HepG2 (cell line): ENCODE results near the gene NDOR1. TPM values are rescaled to one million over a fixed set of nuclear protein-coding genes. Genes with fewer than 3 reads are reported as not detected.
A peak's percentile ranks its signal among the peaks of the same experiment; 100 is the strongest.

ENCODE experiments used
- ATF7-NPFF ChIP-seq: sonication (generic); formaldehyde crosslinking; IDR thresholded peaks from 2 replicates; pipeline ENCODE4 v1.8.1; 2023; ENCODE audit warnings: mild to moderate bottlenecking, low read depth, missing genetic modification reagents, moderate library complexity
- DDIT3 ChIP-seq: sonication (generic); formaldehyde crosslinking; IDR thresholded peaks from 2 replicates; pipeline ENCODE4 v1.4.0; 2020; ENCODE audit warnings: mild to moderate bottlenecking, missing genetic modification reagents
- KMT2A ChIP-seq: sonication (generic); formaldehyde crosslinking; IDR thresholded peaks from 2 replicates; pipeline ENCODE4 v1.4.0; 2020; ENCODE audit warnings: missing genetic modification reagents
- SOX6 ChIP-seq, 2 experiments: fragments of 450-650 bp in 1 of 2; sonication (generic) in 1 of 2; formaldehyde crosslinking in 1 of 2; IDR thresholded peaks; 2 replicates each; pipeline versions ENCODE4 v1.4.0 to v1.6.1; 2017 to 2020; ENCODE audit warnings: antibody characterized with exemption in 1 of 2, mild to moderate bottlenecking in 1 of 2, missing genetic modification reagents in 1 of 2
- ZNF333 ChIP-seq: sonication (generic); formaldehyde crosslinking; IDR thresholded peaks from 2 replicates; pipeline ENCODE4 v1.4.0; 2020; ENCODE audit warnings: mild to moderate bottlenecking, missing genetic modification reagents, borderline replicate concordance
- ZNF564 ChIP-seq: sonication (generic); formaldehyde crosslinking; IDR thresholded peaks from 2 replicates; pipeline ENCODE4 v1.8.1; 2023; ENCODE audit warnings: mild to moderate bottlenecking, missing genetic modification reagents
- polyA plus RNA-seq, 8 experiments: library from polyadenylated mRNA; depleted of rRNA in 3 of 8; stranded (reverse) in 7 of 8; unstranded in 1 of 8; fragments of >200 nt; fragmentation: Illumina TruSeq in 4 of 8; extraction: Trizol in 4 of 8; gene quantifications; 2 replicates each; pipeline versions ENCODE4 v1.2.1 to v1.2.3, GENCODE V29; 2011 to 2016; ENCODE audit warnings: low read depth in 4 of 8, missing spikeins in 1 of 8, mixed read lengths in 1 of 8; ENCODE audit not compliant: insufficient read depth in 1 of 8
- total RNA-seq, 5 experiments: library from RNA; depleted of rRNA; stranded (reverse); fragments of >200 nt; fragmentation: Illumina TruSeq; extraction: Trizol; gene quantifications; 2 replicates each; pipeline ENCODE4 v1.2.3, GENCODE V29; 2016; ENCODE audit warnings: low read depth in 1 of 5
- TF ChIP-seq, protein P1 (sequence below): sonication (generic); formaldehyde crosslinking; IDR thresholded peaks from 2 replicates; pipeline ENCODE4 v1.4.0; 2020; ENCODE audit warnings: missing genetic modification reagents, borderline replicate concordance
- TF ChIP-seq, protein P2 (sequence below): sonication (generic); formaldehyde crosslinking; IDR thresholded peaks from 2 replicates; pipeline ENCODE4 v1.4.0; 2020; ENCODE audit warnings: missing genetic modification reagents, mild to moderate bottlenecking, borderline replicate concordance
- TF ChIP-seq, protein P3 (sequence below): sonication (generic); formaldehyde crosslinking; IDR thresholded peaks from 2 replicates; pipeline ENCODE4 v1.4.0; 2020; ENCODE audit warnings: missing genetic modification reagents, borderline replicate concordance
- TF ChIP-seq, protein P4 (sequence below): sonication (generic); formaldehyde crosslinking; conservative IDR thresholded peaks from 2 replicates; pipeline ENCODE4 v1.4.0; 2020; ENCODE audit warnings: mild to moderate bottlenecking, missing genetic modification reagents, moderate library complexity
- TF ChIP-seq, protein P5 (sequence below): sonication (generic); formaldehyde crosslinking; conservative IDR thresholded peaks from 2 replicates; pipeline ENCODE4 v1.8.0; 2022; ENCODE audit warnings: mild to moderate bottlenecking, moderate library complexity, missing genetic modification reagents

Gene NDOR1
- total and polyA plus RNA-seq, 2 of the 13 experiments (the other 11 are each of a cell fraction or from before 2014, with no cell fraction given) = 3.6 to 8.7 TPM

DNA sequence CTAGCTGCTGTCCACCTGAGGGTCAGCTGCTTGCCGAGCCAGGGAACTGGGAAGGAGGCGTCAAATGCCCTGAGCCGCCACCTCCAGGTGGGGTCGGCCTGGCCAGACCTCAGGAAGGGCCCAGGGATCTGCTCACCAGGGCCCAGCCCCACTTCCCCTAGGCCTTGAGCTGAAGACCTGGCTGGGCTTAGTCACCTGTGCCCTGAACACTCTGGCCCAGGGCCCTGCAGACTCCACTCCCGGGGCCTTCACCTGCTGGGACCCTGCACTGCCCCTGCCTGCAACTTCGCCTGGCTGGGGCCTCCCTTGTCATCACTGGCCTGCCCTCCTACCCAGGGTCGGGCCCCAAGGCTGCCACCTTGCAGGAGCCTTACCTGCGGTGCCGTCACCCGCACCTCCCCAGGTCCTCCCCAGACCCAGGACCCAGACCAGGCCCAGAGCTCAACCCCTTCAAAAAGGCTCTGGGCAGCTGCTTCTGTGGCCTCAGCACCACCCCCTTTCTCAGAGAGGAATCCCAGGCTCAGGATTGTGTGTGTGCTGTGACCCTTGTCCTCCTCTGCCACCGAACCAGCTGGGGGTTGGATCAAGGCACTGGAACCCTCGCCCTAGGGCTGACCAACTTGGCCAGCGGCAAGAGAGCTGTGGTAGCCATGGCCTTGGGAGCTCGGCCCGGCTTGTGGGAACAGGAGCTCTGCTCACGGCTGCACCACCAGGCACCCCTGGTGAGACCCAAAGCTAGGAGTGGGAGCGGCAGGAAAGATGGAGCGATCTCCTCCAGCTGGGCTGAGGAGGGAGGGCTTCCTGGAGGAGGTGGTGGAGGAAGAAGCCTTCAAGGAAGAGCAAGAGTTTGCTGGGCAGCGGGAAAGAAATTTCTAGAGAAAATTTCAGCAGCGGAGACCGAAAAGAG is 48.5 kb downstream of the NDOR1 start (continued):
- TF ChIP-seq, protein P1, sequence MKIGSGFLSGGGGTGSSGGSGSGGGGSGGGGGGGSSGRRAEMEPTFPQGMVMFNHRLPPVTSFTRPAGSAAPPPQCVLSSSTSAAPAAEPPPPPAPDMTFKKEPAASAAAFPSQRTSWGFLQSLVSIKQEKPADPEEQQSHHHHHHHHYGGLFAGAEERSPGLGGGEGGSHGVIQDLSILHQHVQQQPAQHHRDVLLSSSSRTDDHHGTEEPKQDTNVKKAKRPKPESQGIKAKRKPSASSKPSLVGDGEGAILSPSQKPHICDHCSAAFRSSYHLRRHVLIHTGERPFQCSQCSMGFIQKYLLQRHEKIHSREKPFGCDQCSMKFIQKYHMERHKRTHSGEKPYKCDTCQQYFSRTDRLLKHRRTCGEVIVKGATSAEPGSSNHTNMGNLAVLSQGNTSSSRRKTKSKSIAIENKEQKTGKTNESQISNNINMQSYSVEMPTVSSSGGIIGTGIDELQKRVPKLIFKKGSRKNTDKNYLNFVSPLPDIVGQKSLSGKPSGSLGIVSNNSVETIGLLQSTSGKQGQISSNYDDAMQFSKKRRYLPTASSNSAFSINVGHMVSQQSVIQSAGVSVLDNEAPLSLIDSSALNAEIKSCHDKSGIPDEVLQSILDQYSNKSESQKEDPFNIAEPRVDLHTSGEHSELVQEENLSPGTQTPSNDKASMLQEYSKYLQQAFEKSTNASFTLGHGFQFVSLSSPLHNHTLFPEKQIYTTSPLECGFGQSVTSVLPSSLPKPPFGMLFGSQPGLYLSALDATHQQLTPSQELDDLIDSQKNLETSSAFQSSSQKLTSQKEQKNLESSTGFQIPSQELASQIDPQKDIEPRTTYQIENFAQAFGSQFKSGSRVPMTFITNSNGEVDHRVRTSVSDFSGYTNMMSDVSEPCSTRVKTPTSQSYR (CRISPR knock-in tag) = peak; percentile 34; the same call in 1 of the 2 replicates
- TF ChIP-seq KMT2A (CRISPR knock-in tag) (no peak), SOX6 (IDR thresholded peaks at IDR 0.05) (no peak), SOX6 (CRISPR knock-in tag; IDR thresholded peaks at IDR 0.05) (peak; percentile 41), DDIT3 (no peak), ATF7-NPFF (CRISPR knock-in tag) (no peak), ZNF333 (peak; percentile 87; the same call in 1 of the 2 replicates), ZNF564 (CRISPR knock-in tag) (peak; percentile 40; the same call in 1 of the 2 replicates)
- TF ChIP-seq, protein P2, sequence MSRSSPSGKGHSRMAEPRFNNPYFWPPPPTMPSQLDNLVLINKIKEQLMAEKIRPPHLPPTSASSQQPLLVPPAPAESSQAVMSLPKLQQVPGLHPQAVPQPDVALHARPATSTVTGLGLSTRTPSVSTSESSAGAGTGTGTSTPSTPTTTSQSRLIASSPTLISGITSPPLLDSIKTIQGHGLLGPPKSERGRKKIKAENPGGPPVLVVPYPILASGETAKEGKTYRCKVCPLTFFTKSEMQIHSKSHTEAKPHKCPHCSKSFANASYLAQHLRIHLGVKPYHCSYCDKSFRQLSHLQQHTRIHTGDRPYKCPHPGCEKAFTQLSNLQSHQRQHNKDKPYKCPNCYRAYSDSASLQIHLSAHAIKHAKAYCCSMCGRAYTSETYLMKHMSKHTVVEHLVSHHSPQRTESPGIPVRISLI (CRISPR knock-in tag) = no peak
- TF ChIP-seq, protein P3, sequence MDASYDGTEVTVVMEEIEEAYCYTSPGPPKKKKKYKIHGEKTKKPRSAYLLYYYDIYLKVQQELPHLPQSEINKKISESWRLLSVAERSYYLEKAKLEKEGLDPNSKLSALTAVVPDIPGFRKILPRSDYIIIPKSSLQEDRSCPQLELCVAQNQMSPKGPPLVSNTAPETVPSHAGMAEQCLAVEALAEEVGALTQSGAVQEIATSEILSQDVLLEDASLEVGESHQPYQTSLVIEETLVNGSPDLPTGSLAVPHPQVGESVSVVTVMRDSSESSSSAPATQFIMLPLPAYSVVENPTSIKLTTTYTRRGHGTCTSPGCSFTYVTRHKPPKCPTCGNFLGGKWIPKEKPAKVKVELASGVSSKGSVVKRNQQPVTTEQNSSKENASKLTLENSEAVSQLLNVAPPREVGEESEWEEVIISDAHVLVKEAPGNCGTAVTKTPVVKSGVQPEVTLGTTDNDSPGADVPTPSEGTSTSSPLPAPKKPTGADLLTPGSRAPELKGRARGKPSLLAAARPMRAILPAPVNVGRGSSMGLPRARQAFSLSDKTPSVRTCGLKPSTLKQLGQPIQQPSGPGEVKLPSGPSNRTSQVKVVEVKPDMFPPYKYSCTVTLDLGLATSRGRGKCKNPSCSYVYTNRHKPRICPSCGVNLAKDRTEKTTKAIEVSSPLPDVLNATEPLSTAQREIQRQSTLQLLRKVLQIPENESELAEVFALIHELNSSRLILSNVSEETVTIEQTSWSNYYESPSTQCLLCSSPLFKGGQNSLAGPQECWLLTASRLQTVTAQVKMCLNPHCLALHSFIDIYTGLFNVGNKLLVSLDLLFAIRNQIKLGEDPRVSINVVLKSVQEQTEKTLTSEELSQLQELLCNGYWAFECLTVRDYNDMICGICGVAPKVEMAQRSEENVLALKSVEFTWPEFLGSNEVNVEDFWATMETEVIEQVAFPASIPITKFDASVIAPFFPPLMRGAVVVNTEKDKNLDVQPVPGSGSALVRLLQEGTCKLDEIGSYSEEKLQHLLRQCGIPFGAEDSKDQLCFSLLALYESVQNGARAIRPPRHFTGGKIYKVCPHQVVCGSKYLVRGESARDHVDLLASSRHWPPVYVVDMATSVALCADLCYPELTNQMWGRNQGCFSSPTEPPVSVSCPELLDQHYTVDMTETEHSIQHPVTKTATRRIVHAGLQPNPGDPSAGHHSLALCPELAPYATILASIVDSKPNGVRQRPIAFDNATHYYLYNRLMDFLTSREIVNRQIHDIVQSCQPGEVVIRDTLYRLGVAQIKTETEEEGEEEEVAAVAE = no peak
- TF ChIP-seq, protein P4, sequence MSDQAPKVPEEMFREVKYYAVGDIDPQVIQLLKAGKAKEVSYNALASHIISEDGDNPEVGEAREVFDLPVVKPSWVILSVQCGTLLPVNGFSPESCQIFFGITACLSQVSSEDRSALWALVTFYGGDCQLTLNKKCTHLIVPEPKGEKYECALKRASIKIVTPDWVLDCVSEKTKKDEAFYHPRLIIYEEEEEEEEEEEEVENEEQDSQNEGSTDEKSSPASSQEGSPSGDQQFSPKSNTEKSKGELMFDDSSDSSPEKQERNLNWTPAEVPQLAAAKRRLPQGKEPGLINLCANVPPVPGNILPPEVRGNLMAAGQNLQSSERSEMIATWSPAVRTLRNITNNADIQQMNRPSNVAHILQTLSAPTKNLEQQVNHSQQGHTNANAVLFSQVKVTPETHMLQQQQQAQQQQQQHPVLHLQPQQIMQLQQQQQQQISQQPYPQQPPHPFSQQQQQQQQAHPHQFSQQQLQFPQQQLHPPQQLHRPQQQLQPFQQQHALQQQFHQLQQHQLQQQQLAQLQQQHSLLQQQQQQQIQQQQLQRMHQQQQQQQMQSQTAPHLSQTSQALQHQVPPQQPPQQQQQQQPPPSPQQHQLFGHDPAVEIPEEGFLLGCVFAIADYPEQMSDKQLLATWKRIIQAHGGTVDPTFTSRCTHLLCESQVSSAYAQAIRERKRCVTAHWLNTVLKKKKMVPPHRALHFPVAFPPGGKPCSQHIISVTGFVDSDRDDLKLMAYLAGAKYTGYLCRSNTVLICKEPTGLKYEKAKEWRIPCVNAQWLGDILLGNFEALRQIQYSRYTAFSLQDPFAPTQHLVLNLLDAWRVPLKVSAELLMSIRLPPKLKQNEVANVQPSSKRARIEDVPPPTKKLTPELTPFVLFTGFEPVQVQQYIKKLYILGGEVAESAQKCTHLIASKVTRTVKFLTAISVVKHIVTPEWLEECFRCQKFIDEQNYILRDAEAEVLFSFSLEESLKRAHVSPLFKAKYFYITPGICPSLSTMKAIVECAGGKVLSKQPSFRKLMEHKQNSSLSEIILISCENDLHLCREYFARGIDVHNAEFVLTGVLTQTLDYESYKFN (CRISPR knock-in tag) = 0 out of 2 replicates have a peak, but pooled peaks have one; percentile 30
- TF ChIP-seq, protein P5, sequence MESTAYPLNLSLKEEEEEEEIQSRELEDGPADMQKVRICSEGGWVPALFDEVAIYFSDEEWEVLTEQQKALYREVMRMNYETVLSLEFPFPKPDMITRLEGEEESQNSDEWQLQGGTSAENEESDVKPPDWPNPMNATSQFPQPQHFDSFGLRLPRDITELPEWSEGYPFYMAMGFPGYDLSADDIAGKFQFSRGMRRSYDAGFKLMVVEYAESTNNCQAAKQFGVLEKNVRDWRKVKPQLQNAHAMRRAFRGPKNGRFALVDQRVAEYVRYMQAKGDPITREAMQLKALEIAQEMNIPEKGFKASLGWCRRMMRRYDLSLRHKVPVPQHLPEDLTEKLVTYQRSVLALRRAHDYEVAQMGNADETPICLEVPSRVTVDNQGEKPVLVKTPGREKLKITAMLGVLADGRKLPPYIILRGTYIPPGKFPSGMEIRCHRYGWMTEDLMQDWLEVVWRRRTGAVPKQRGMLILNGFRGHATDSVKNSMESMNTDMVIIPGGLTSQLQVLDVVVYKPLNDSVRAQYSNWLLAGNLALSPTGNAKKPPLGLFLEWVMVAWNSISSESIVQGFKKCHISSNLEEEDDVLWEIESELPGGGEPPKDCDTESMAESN (CRISPR knock-in tag) = 0 out of 2 replicates have a peak, but pooled peaks have one; percentile 43
